Mesendoderm (in vitro differentiated cells): ENCODE results near the gene GLIS1.
A peak's percentile ranks its signal among the peaks of the same experiment; 100 is the strongest.

ENCODE experiments used
- DNase-seq: peaks from one replicate; pipeline ENCODE4 v3.0.0; 2013
- H2AK5ac ChIP-seq: 2 replicates; pipeline ENCODE4 v1.6.1; 2013; ENCODE audit warnings: low read length, inconsistent platforms
- H2BK120ac ChIP-seq: 2 replicates; pipeline ENCODE4 v1.6.1; 2013; ENCODE audit warnings: low read depth, mild to moderate bottlenecking, low read length, moderate library complexity, mixed read lengths
- H2BK15ac ChIP-seq: replicated peaks from 2 replicates; pipeline ENCODE4 v1.6.1; 2013; ENCODE audit warnings: low read depth, mild to moderate bottlenecking, moderate library complexity
- H2BK5ac ChIP-seq: 2 replicates; pipeline ENCODE4 v1.6.1; 2013; ENCODE audit warnings: low read length, inconsistent platforms
- H3K18ac ChIP-seq: 2 replicates; pipeline ENCODE4 v1.6.1; 2013; ENCODE audit warnings: mild to moderate bottlenecking, low read length, mixed read lengths
- H3K23ac ChIP-seq: one replicate; pipeline ENCODE4 v1.6.1; 2013; ENCODE audit warnings: low read length
- H3K27ac ChIP-seq: 2 replicates; pipeline ENCODE4 v1.5.1; 2013; ENCODE audit warnings: low read depth, mild to moderate bottlenecking, inconsistent platforms, low read length, moderate library complexity
- H3K27me3 ChIP-seq: 2 replicates; pipeline ENCODE4 v1.6.1; 2013; ENCODE audit warnings: low read length, control low read depth, mild to moderate bottlenecking, inconsistent platforms; ENCODE audit not compliant: insufficient read depth, poor library complexity
- H3K36me3 ChIP-seq: 2 replicates; pipeline ENCODE4 v1.6.1; 2013; ENCODE audit warnings: low read length, inconsistent platforms; ENCODE audit not compliant: control insufficient read depth, insufficient read depth
- H3K4ac ChIP-seq: one replicate; pipeline ENCODE4 v1.6.1; 2013; ENCODE audit warnings: low read depth, mild to moderate bottlenecking, low read length, moderate library complexity
- H3K4me1 ChIP-seq: 2 replicates; pipeline ENCODE4 v1.6.1; 2013; ENCODE audit warnings: low read depth, low read length, inconsistent platforms; ENCODE audit not compliant: control insufficient read depth
- H3K4me2 ChIP-seq: 2 replicates; pipeline ENCODE4 v1.6.1; 2013; ENCODE audit warnings: low read length
- H3K4me3 ChIP-seq: 2 replicates; pipeline ENCODE4 v1.5.1; 2013; ENCODE audit warnings: mild to moderate bottlenecking, low read length
- H3K56ac ChIP-seq: one replicate; pipeline ENCODE4 v1.6.1; 2013; ENCODE audit warnings: low read length
- H3K79me1 ChIP-seq: 2 replicates; pipeline ENCODE4 v1.6.1; 2013; ENCODE audit warnings: low read length, inconsistent platforms
- H3K79me2 ChIP-seq: 2 replicates; pipeline ENCODE4 v1.6.1; 2013; ENCODE audit warnings: mild to moderate bottlenecking, low read length; ENCODE audit not compliant: control insufficient read depth, insufficient read depth
- H3K9ac ChIP-seq: 2 replicates; pipeline ENCODE4 v1.6.1; 2013; ENCODE audit warnings: low read length, inconsistent platforms
- H4K5ac ChIP-seq: one replicate; pipeline ENCODE4 v1.6.1; 2013; ENCODE audit warnings: low read length
- H4K8ac ChIP-seq: one replicate; pipeline ENCODE4 v1.6.1; 2013; ENCODE audit warnings: low read depth, mild to moderate bottlenecking, control low read depth, low read length, moderate library complexity
- WGBS: extraction: QIAGEN DNeasy Blood & Tissue Kit; methylation state at CpG from one replicate; pipeline ENCODE4 v1.1.7; 2013; ENCODE audit warnings: low lambda C conversion rate, missing lambda C conversion rate; ENCODE audit not compliant: insufficient coverage; ENCODE audit errors: extremely low coverage; 5-methylcytosine and 5-hydroxymethylcytosine counted together

The GLIS1 gene

GRCh38 chr1:53732409-53732808 is 6.6 kb downstream of the GLIS1 start:
- no peak overlapping the region for H3K4ac ChIP-seq
- H4K8ac ChIP-seq: no peak overlapping the region
- H4K5ac ChIP-seq: no peak overlapping the region
- no peak overlapping the region for H2BK15ac ChIP-seq
- H3K27me3 ChIP-seq: no peaks in the 10 kb centered on the region
- no peak for DNase-seq
- H3K4me3 ChIP-seq: no peak overlapping the region
- no peak overlapping the region for H3K27ac ChIP-seq
- peaks cover 22% of the 10 kb centered on the region for H3K4me1 ChIP-seq
- peaks cover 12% of the 10 kb centered on the region for H3K79me1 ChIP-seq
- no peaks in the 10 kb centered on the region for H3K36me3 ChIP-seq
- H3K23ac ChIP-seq: no peak overlapping the region
- 100% methylated on average over 1 of the region's 3 CpGs for WGBS
- no peak overlapping the region for H3K18ac ChIP-seq
- no peak overlapping the region for H3K9ac ChIP-seq
- no peak overlapping the region for H3K56ac ChIP-seq
- H2BK5ac ChIP-seq: no peak overlapping the region
- H2BK120ac ChIP-seq: no peak overlapping the region
- H2AK5ac ChIP-seq: no peak overlapping the region
- peaks cover 37% of the 10 kb centered on the region for H3K79me2 ChIP-seq
- no peak overlapping the region for H3K4me2 ChIP-seq

GRCh38 chr1:53731779-53732305 is 7.1 kb downstream of the GLIS1 start:
- peak overlapping the region; percentile 22 for H3K56ac ChIP-seq
- WGBS: no CpG with 5 or more reads among the region's 8 CpGs
- H2BK120ac ChIP-seq: no peak overlapping the region
- no peak overlapping the region for H2BK15ac ChIP-seq
- no peaks in the 10 kb centered on the region for H3K36me3 ChIP-seq
- DNase-seq: no peak
- H3K9ac ChIP-seq: no peak overlapping the region
- no peak overlapping the region for H3K4me2 ChIP-seq
- H3K18ac ChIP-seq: no peak overlapping the region
- no peak overlapping the region for H3K27ac ChIP-seq
- H3K23ac ChIP-seq: no peak overlapping the region
- H4K5ac ChIP-seq: no peak overlapping the region
- peaks cover 35% of the 10 kb centered on the region for H3K79me2 ChIP-seq
- no peak overlapping the region for H4K8ac ChIP-seq
- no peak overlapping the region for H3K4me3 ChIP-seq
- H2AK5ac ChIP-seq: no peak overlapping the region
- H2BK5ac ChIP-seq: no peak overlapping the region
- H3K4me1 ChIP-seq: peaks cover 19% of the 10 kb centered on the region
- H3K27me3 ChIP-seq: no peaks in the 10 kb centered on the region
- no peak overlapping the region for H3K4ac ChIP-seq
- H3K79me1 ChIP-seq: peaks cover 14% of the 10 kb centered on the region

DNA sequence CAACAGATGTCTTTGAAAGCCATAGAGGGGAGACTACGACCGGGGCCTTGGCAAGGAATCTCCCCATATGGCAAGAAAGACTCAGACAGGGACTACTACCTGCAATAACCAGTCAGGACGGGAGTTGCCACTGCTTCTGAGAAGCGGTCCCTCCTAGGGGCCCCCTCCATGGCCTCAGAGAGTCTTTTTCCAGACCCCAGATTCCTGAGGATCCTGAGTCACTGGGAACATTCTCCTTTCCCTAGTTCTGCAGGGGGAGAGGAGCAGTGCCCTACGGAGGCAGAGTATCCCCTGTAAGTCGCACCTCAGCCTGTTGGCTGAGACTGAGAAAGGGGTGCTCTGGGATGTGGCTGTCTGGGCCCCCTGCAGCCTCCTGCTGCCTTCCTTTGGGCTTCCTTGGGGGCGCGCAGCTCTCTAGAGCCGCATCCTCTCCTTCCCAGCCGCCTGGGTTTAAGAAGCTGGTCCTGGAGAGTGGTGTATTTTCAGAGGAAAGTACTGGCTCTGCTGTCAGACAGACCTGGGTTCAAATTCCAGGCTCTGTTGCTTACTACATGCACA is 7.8 kb downstream of the GLIS1 start:
- H3K56ac ChIP-seq: no peak overlapping the region
- H2BK120ac ChIP-seq: no peak overlapping the region

GRCh38 chr1:53730224-53730865 is 8.6 kb downstream of the GLIS1 start:
- Histone ChIP-seq H3K4ac (no peak overlapping the region), H3K4me3 (no peak overlapping the region), H3K9ac (no peak overlapping the region), H4K5ac (no peak overlapping the region), H3K23ac (no peak overlapping the region), H3K79me2 (peaks cover 31% of the 10 kb centered on the region), H2BK5ac (no peak overlapping the region), H2BK120ac (no peak overlapping the region), H3K79me1 (peaks cover 14% of the 10 kb centered on the region), H3K18ac (no peak overlapping the region), H3K56ac (no peak overlapping the region), H4K8ac (no peak overlapping the region), H3K27me3 (no peaks in the 10 kb centered on the region), H3K27ac (no peak overlapping the region), H3K4me1 (peaks cover 9% of the 10 kb centered on the region), H3K4me2 (no peak overlapping the region), H3K36me3 (no peaks in the 10 kb centered on the region), H2BK15ac (no peak overlapping the region), H2AK5ac (no peak overlapping the region)
- DNase-seq: no peak
- no CpG with 5 or more reads among the region's 12 CpGs for WGBS

More for the DNA sequence above, 7.8 kb downstream of the GLIS1 start:
- H3K27me3 ChIP-seq: no peaks in the 10 kb centered on the region
- WGBS: no CpG with 5 or more reads among the region's 10 CpGs
- H3K4me3 ChIP-seq: no peak overlapping the region
- no peak overlapping the region for H3K4ac ChIP-seq
- H4K8ac ChIP-seq: no peak overlapping the region
- no peaks in the 10 kb centered on the region for H3K36me3 ChIP-seq
- H3K4me1 ChIP-seq: peaks cover 15% of the 10 kb centered on the region
- H3K27ac ChIP-seq: no peak overlapping the region
- no peak overlapping the region for H3K9ac ChIP-seq
- H3K18ac ChIP-seq: no peak overlapping the region
- no peak overlapping the region for H4K5ac ChIP-seq
- no peak overlapping the region for H2BK15ac ChIP-seq
- H3K23ac ChIP-seq: no peak overlapping the region
- peaks cover 14% of the 10 kb centered on the region for H3K79me1 ChIP-seq
- no peak for DNase-seq
- peaks cover 35% of the 10 kb centered on the region for H3K79me2 ChIP-seq
- H2BK5ac ChIP-seq: no peak overlapping the region
- no peak overlapping the region for H3K4me2 ChIP-seq
- no peak overlapping the region for H2AK5ac ChIP-seq

GRCh38 chr1:53729456-53730223 is 9.3 kb downstream of the GLIS1 start:
- Histone ChIP-seq H3K27ac (no peak overlapping the region), H3K27me3 (no peaks in the 10 kb centered on the region), H4K8ac (no peak overlapping the region)

More at GRCh38 chr1:53729456-53730223, 9.3 kb downstream of the GLIS1 start:
- H3K4me1 ChIP-seq: peaks cover 3% of the 10 kb centered on the region
- no peak overlapping the region for H2AK5ac ChIP-seq
- H3K18ac ChIP-seq: no peak overlapping the region
- no peak overlapping the region for H2BK5ac ChIP-seq
- H2BK120ac ChIP-seq: no peak overlapping the region
- H3K4me3 ChIP-seq: no peak overlapping the region
- no peak overlapping the region for H3K56ac ChIP-seq
- H3K36me3 ChIP-seq: no peaks in the 10 kb centered on the region
- H3K79me1 ChIP-seq: peaks cover 15% of the 10 kb centered on the region
- no peak overlapping the region for H3K4me2 ChIP-seq
- H2BK15ac ChIP-seq: no peak overlapping the region
- H4K5ac ChIP-seq: no peak overlapping the region
- no CpG with 5 or more reads among the region's 16 CpGs for WGBS
- DNase-seq: no peak
- H3K23ac ChIP-seq: no peak overlapping the region
- H3K9ac ChIP-seq: no peak overlapping the region
- H3K4ac ChIP-seq: no peak overlapping the region
- peaks cover 30% of the 10 kb centered on the region for H3K79me2 ChIP-seq
